Pancreas (tissue), 10 donors: ENCODE measurements around the gene BRAP. TPM values are rescaled to one million over a fixed set of nuclear protein-coding genes. Genes with fewer than 3 reads are reported as not detected.
"Not testable (repeated sequence)": the region's sequence is repeated elsewhere in the genome, so short reads cannot be mapped to it uniquely, and the experiment has no call there.

Experiments
- ATAC-seq, 4 donors: fragments of 200-7000 bp; cut with Tn5 transposase; one replicate each; pipeline versions ENCODE4 v1.8.0 to v1.9.1; 2020; ENCODE audit warnings: mild to moderate bottlenecking in 4 of 4, moderate library complexity in 4 of 4
- DNase-seq, 6 donors: peaks; one replicate each; pipeline ENCODE4 v3.0.0-alpha.2; 2020
- FAIRE-seq: peaks from 2 replicates; lab custom pipeline; 2012; peaks lifted over from hg19 to GRCh38; lab: Jason Lieb, UNC
- H3K27ac ChIP-seq, 4 donors: fragments of 200-600 bp; sonication (generic); 1 replicate in 3 of 4; 2 replicates in 1 of 4; pipeline versions ENCODE4 v1.5.0 to v1.8.0; 2020
- H3K27me3 ChIP-seq, 4 donors: fragments of 200-600 bp; one replicate each; pipeline ENCODE4 v1.8.0; 2021
- H3K36me3 ChIP-seq, 3 donors: fragments of 200-600 bp; sonication (generic) in 1 of 3; one replicate each; pipeline versions ENCODE4 v1.5.0 to v1.8.0; 2020 to 2021
- H3K4me1 ChIP-seq, 3 donors: fragments of 200-600 bp; one replicate each; pipeline ENCODE4 v1.8.0; 2021
- H3K4me3 ChIP-seq, 4 donors: fragments of 200-600 bp; sonication (generic) in 2 of 4; one replicate each; pipeline versions ENCODE4 v1.5.0 to v1.8.0; 2020 to 2021
- H3K9me3 ChIP-seq, 4 donors: fragments of 200-600 bp; one replicate each; pipeline ENCODE4 v1.8.0; 2021
- WGBS, 2 donors: extraction: QIAGEN DNeasy Blood & Tissue Kit; methylation state at CpG; one replicate each; pipeline ENCODE4 v1.1.7; 2013; 5-methylcytosine and 5-hydroxymethylcytosine counted together
- intact Hi-C, 3 donors: fragments of 100-400 bp; cut with DNase I; formaldehyde crosslinking; loops; one replicate each; pipeline versions ENCODE4 v1.11.1 to v1.14.2; 2022
- polyA plus RNA-seq, 2 donors: library from polyadenylated mRNA; stranded (reverse); fragments of 200-250 nt; gene quantifications; one replicate each; pipeline ENCODE4 v1.2.3, GENCODE V29; 2013
- total RNA-seq, 6 donors: library from RNA; stranded (reverse); fragmentation: NEBNext Ultra II Directional in 4 of 6; extraction: Animal tissue kit (Norgen Biotek cat#: 25700) in 4 of 6; gene quantifications; one replicate each; pipeline versions ENCODE4 v1.2.1 to v1.2.4, GENCODE V29; 2021 to 2023
- TF ChIP-seq, protein P1 (sequence below), 4 donors: fragments of 200-600 bp; sonication (generic) in 3 of 4; IDR thresholded peaks; one replicate each; pipeline versions ENCODE4 v1.5.0 to v1.8.0; 2021; ENCODE audit warnings: antibody characterized with exemption in 4 of 4
- donor health status: healthy with polysubstance abuse.
- donor health status: DM: no; HTN: no; CAD: no; lungs with moderate emphysema.
- donor health status: DM: no; HTN: no; CAD: no.
- donor health status: control.
- donor health status: control.
- donor health status: Bipolar disorder and iron deficiency.
- donor health status: DM: yes; HTN: yes; CAD: no.
- donor health status: DM: no; HTN: no; CAD: no.
- donor health status: DM: no; HTN: no; CAD: no.
- donor health status: DM: yes; HTN: yes; CAD: no.

BRAP gene
- total and polyA plus RNA-seq, 8 donors, result 3.8 to 9.8 (median 7.5) TPM

GRCh38 chr12:111664499-111664898 is 21.3 kb downstream of the BRAP start:
- Histone ChIP-seq H3K4me3 (no peak overlapping the region), H3K27ac (no peak overlapping the region), H3K4me1 (no peaks in the 10 kb centered on the region), H3K36me3 (peaks cover 0 to 37% (median 18%) of the 10 kb centered on the region in 3 donors), H3K9me3 (no peaks in the 10 kb centered on the region), H3K27me3 (no peaks in the 10 kb centered on the region)
- intact Hi-C loops, result no loop called here
- FAIRE-seq (no peak), ATAC-seq (no peak), DNase-seq (no peak)
- 83 to 84% methylated on average over 5 of the region's 5 CpGs for WGBS, 2 donors
- TF ChIP-seq, protein P1, sequence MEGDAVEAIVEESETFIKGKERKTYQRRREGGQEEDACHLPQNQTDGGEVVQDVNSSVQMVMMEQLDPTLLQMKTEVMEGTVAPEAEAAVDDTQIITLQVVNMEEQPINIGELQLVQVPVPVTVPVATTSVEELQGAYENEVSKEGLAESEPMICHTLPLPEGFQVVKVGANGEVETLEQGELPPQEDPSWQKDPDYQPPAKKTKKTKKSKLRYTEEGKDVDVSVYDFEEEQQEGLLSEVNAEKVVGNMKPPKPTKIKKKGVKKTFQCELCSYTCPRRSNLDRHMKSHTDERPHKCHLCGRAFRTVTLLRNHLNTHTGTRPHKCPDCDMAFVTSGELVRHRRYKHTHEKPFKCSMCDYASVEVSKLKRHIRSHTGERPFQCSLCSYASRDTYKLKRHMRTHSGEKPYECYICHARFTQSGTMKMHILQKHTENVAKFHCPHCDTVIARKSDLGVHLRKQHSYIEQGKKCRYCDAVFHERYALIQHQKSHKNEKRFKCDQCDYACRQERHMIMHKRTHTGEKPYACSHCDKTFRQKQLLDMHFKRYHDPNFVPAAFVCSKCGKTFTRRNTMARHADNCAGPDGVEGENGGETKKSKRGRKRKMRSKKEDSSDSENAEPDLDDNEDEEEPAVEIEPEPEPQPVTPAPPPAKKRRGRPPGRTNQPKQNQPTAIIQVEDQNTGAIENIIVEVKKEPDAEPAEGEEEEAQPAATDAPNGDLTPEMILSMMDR (IDR thresholded peaks at IDR 0.05), result no peak

DNA sequence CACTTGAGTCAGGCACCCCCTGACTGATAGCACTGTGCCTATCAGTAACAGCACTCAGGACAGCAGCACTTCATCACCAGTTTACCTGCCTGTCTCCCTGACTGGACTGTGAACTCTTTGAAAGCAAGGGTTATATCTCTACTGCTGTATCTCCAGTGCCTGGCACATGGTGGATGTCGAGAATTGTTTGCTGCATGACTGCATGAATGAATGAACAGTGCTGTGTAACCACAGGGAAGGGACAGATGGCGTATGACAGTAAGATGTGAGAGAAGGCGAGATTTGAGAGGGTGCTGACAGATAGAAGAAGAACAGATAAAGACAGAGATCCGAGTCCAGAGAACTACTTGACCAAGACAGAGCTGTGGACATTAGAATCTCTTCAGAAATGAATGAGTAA is 29.7 kb downstream of the BRAP start:
- no peaks in the 10 kb centered on the region for H3K9me3 ChIP-seq
- H3K27me3 ChIP-seq, result no peaks in the 10 kb centered on the region
- H3K27ac ChIP-seq, result no peak overlapping the region
- intact Hi-C loops, result no loop called here
- peaks cover 9 to 75% (median 29%) of the 10 kb centered on the region in 3 donors for H3K36me3 ChIP-seq
- TF ChIP-seq, protein P1 (IDR thresholded peaks at IDR 0.05), result no peak
- H3K4me1 ChIP-seq, result no peaks in the 10 kb centered on the region
- H3K4me3 ChIP-seq, result no peak overlapping the region
- no peak for FAIRE-seq
- no peak for DNase-seq
- no peak for ATAC-seq
- 89 to 91% methylated on average over 4 of the region's 4 CpGs for WGBS, 2 donors

GRCh38 chr12:111655356-111655755 is 30.4 kb downstream of the BRAP start:
- 83 to 85% methylated on average over 3 of the region's 3 CpGs for WGBS, 2 donors
- DNase-seq (no peak), ATAC-seq (no peak), FAIRE-seq (no peak)
- H3K27ac ChIP-seq, result no peak overlapping the region
- H3K4me3 ChIP-seq, result no peak overlapping the region
- H3K9me3 ChIP-seq, result no peaks in the 10 kb centered on the region
- peaks cover 9 to 68% (median 25%) of the 10 kb centered on the region in 3 donors for H3K36me3 ChIP-seq
- no peaks in the 10 kb centered on the region for H3K4me1 ChIP-seq
- TF ChIP-seq, protein P1 (IDR thresholded peaks at IDR 0.05), result no peak
- no peaks in the 10 kb centered on the region for H3K27me3 ChIP-seq
- intact Hi-C loops, result no loop called here

DNA sequence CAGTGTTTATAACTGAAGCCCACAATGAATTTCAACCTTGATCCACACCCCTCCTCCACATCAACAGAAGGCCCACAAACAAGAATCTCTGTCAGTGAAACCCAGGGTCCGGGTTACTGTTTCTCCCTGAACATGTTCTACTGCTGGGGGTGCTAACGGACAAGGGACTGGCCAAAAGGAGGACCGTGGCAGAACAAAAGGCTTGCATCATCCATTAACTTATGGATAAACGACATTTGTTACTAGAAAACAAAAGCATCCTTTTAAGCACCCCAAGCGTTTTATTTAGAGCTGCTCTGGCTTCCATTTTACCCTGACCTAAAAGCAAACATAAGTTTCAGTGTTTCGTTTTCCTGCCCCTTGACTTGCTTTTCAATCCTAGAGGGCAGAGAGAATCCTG is 32.2 kb downstream of the BRAP start:
- Histone ChIP-seq H3K27ac (no peak overlapping the region), H3K36me3 (peaks cover 9 to 67% (median 18%) of the 10 kb centered on the region in 3 donors), H3K4me1 (no peaks in the 10 kb centered on the region), H3K9me3 (no peaks in the 10 kb centered on the region), H3K4me3 (no peak overlapping the region), H3K27me3 (no peaks in the 10 kb centered on the region)
- 82 to 87% methylated on average over 6 of the region's 6 CpGs for WGBS, 2 donors
- FAIRE-seq (no peak), ATAC-seq (no peak), DNase-seq (no peak)
- intact Hi-C loops, result no loop called here
- TF ChIP-seq, protein P1 (IDR thresholded peaks at IDR 0.05), result no peak

DNA sequence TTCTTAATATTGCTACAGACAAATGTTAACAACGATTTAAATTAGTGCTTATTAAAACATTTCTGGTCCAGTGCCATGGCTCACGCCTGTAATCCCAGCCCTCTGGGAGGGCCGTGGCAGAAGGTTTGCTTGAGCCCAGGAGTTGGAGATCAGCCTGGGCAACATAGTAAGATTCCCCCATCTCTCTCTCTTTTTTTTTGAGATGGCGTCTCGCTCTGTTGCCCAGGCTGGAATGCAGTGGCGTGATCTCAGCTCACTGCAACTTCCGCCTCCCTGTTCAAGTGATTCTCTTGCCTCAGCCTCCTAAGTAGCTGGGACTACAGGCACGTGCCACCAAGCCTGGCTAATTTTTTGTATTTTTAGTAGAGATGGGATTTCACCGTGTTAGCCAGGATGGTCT is 33.2 kb downstream of the BRAP start:
- H3K27me3 ChIP-seq, H3K9me3 ChIP-seq, DNase-seq, H3K4me3 ChIP-seq, FAIRE-seq, intact Hi-C loops, H3K27ac ChIP-seq, ATAC-seq, H3K4me1 ChIP-seq: not testable (repeated sequence)
- WGBS, 2 donors, result 92 to 97% methylated on average over 9 of the region's 9 CpGs
- H3K36me3 ChIP-seq, result peaks cover 9 to 61% (median 12%) of the 10 kb centered on the region in 3 donors
